ENCODE measurements around the gene TSC2.

Gene TSC2

GRCh38 chr16:2089706-2090480 lies 42.1 kb downstream of the TSC2 start:
- TF ChIP-seq, protein P1, sequence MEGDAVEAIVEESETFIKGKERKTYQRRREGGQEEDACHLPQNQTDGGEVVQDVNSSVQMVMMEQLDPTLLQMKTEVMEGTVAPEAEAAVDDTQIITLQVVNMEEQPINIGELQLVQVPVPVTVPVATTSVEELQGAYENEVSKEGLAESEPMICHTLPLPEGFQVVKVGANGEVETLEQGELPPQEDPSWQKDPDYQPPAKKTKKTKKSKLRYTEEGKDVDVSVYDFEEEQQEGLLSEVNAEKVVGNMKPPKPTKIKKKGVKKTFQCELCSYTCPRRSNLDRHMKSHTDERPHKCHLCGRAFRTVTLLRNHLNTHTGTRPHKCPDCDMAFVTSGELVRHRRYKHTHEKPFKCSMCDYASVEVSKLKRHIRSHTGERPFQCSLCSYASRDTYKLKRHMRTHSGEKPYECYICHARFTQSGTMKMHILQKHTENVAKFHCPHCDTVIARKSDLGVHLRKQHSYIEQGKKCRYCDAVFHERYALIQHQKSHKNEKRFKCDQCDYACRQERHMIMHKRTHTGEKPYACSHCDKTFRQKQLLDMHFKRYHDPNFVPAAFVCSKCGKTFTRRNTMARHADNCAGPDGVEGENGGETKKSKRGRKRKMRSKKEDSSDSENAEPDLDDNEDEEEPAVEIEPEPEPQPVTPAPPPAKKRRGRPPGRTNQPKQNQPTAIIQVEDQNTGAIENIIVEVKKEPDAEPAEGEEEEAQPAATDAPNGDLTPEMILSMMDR (IDR thresholded peaks at IDR 0.05; ENCODE audit: insufficient read depth, low read length, missing control alignments) = no peak
- ChIA-PET CTCF (interaction anchor here (1.2 to 3.2 kb wide), 2 partner anchors 51 to 87 kb away, joined by 3 to 20 read pairs; no protein-coding TSS in a partner anchor), POLR2A (interaction anchor here (1.2 kb wide), 1 partner anchor 66 kb away, joined by 4 read pairs; the partner anchor contains the start of gene TRAF7)
- DNase-seq (ENCODE audit: low read depth, low spot score) = no peak
- H3K4me3 ChIP-seq (ENCODE audit: low read depth, low read length) = no peak overlapping the region

- ChIA-PET POLR2A (interaction anchor here (1.2 kb wide), 1 partner anchor 65 kb away, joined by 4 read pairs; the partner anchor contains the start of gene TRAF7), CTCF (interaction anchor here (1.2 to 3.2 kb wide), 2 partner anchors 50 to 88 kb away, joined by 3 to 20 read pairs; no protein-coding TSS in a partner anchor)
- DNase-seq (ENCODE audit: low read depth, low spot score) = no peak
- H3K4me3 ChIP-seq (ENCODE audit: low read depth, low read length) = no peak overlapping the region
- TF ChIP-seq, protein P1 (IDR thresholded peaks at IDR 0.05; ENCODE audit: insufficient read depth, low read length, missing control alignments) = no peak
Observed at GRCh38 chr16:2090481-2090776, 42.6 kb downstream of the TSC2 start.

GRCh38 chr16:2090777-2091546 lies 43.2 kb downstream of the TSC2 start:
- DNase-seq (ENCODE audit: low read depth, low spot score) = no peak
- CTCF ChIA-PET = interaction anchor here (1.0 to 3.2 kb wide), 3 partner anchors 49 to 88 kb away, joined by 3 to 20 read pairs (median 6); no protein-coding TSS in a partner anchor
- H3K4me3 ChIP-seq (ENCODE audit: low read depth, low read length) = no peak overlapping the region
- TF ChIP-seq, protein P1 (IDR thresholded peaks at IDR 0.05; ENCODE audit: insufficient read depth, low read length, missing control alignments) = no peak
- POLR2A ChIA-PET = interaction anchor here (1.2 kb wide), 1 partner anchor 65 kb away, joined by 4 read pairs; the partner anchor contains the start of gene TRAF7

DNA sequence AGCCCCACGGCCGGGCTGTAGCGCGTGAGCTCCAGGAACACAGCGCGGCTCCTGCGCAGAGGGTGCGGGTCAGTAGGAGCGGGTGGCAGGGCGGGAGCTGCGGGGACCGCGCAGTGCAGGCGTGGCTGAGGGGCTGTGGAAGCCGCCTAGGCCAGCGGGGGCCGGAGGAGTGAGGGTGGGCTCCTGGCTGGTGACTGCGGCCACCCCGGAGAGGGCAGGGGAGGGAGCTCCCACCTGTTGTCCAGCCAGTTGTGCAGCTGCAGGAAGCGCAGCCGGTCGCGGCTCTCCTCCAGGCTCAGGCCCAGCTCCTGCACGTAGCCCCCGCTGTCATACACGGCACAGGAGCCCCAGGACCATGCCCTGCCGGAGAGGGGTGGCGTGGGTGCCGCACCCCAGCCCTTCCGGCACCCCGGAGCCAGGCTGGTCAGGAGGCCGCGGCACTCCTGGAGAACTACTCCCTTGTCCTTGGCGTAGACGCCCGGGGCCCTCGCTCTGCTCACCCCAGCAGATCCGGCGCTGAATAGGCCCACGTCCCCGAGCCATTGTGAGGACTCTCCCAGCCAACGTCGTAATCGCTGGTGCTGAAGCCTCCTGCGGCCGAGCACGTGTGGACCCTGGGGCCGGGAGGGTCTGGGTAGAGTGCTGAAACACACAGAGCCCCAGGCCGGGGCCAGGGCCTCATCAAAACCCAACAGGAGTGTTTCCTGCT lies 43.9 kb downstream of the TSC2 start:
- DNase-seq (ENCODE audit: low read depth, low spot score) = no peak
- ChIA-PET POLR2A (no interaction called here), CTCF (interaction anchor here (1.0 to 3.2 kb wide), 2 partner anchors 49 to 69 kb away, joined by 6 to 20 read pairs; no protein-coding TSS in a partner anchor)
- TF ChIP-seq, protein P1 (IDR thresholded peaks at IDR 0.05; ENCODE audit: insufficient read depth, low read length, missing control alignments) = no peak
- no peak overlapping the region for H3K4me3 ChIP-seq (ENCODE audit: low read depth, low read length)

GRCh38 chr16:2092256-2092620 lies 44.5 kb downstream of the TSC2 start:
- POLR2A ChIA-PET = no interaction called here
- CTCF ChIA-PET = interaction anchor here (1.0 to 3.2 kb wide), 2 partner anchors 48 to 70 kb away, joined by 6 to 20 read pairs; no protein-coding TSS in a partner anchor
- H3K4me3 ChIP-seq (ENCODE audit: low read depth, low read length) = no peak overlapping the region
- TF ChIP-seq, protein P1 (IDR thresholded peaks at IDR 0.05; ENCODE audit: insufficient read depth, low read length, missing control alignments) = no peak
- DNase-seq (ENCODE audit: low read depth, low spot score) = no peak
